GM19468 (cell line): ENCODE results near the gene SV2A.
"Not testable (repeated sequence)": the region's sequence is repeated elsewhere in the genome, so short reads cannot be mapped to it uniquely, and the experiment has no call there.

Experiments
- ATAC-seq: cut with Tn5 transposase; IDR thresholded peaks from one replicate; pipeline ENCODE4 v1.9.1; 2021; ENCODE audit warnings: mild to moderate bottlenecking, moderate library complexity, moderate number of reproducible peaks; ENCODE audit not compliant: unreplicated experiment; ENCODE audit errors: extremely low read depth

The SV2A gene

GRCh38 chr1:149917571-149918144 is at the start of gene SV2A:
Gene SV2A, minus strand, starts transcription at chr1:149917844. Its CDS starts 4,004 bp downstream, at chr1:149913840.
- ATAC-seq = no peak

GRCh38 chr1:149967041-149967440 is 49.4 kb upstream of the SV2A start:
- ATAC-seq = no peak

GRCh38 chr1:149966405-149966804 is 48.8 kb upstream of the SV2A start:
- no peak for ATAC-seq

GRCh38 chr1:149965440-149965839 is 47.8 kb upstream of the SV2A start:
- ATAC-seq = no peak

GRCh38 chr1:149963358-149963757 is 45.7 kb upstream of the SV2A start:
- ATAC-seq = no peak

- ATAC-seq = no peak
These were observed 45.1 kb upstream of the SV2A start for GRCh38 chr1:149962736-149963135.

- ATAC-seq = no peak
These were observed 44.5 kb upstream of the SV2A start for GRCh38 chr1:149962039-149962647.

- not testable (repeated sequence) for ATAC-seq
These were observed 39.9 kb upstream of the SV2A start for GRCh38 chr1:149957548-149957947.

GRCh38 chr1:149949911-149950310 is 32.3 kb upstream of the SV2A start:
- no peak for ATAC-seq

- no peak for ATAC-seq
These were observed 27.6 kb upstream of the SV2A start for GRCh38 chr1:149945206-149945605.

- ATAC-seq = no peak
These were observed 25.2 kb upstream of the SV2A start for GRCh38 chr1:149942885-149943284.

GRCh38 chr1:149942207-149942606 is 24.6 kb upstream of the SV2A start:
- ATAC-seq = no peak

- ATAC-seq = no peak
These were observed 22.8 kb upstream of the SV2A start for GRCh38 chr1:149940427-149940826.

GRCh38 chr1:149938668-149939003 is 21.0 kb upstream of the SV2A start:
- not testable (repeated sequence) for ATAC-seq

GRCh38 chr1:149937759-149938158 is 20.1 kb upstream of the SV2A start:
- ATAC-seq = no peak

GRCh38 chr1:149936992-149937705 is 19.5 kb upstream of the SV2A start:
- ATAC-seq = no peak

- ATAC-seq = no peak
These were observed 18.7 kb upstream of the SV2A start, which contains the start of gene MTMR11 for GRCh38 chr1:149936170-149936991. Gene MTMR11, minus strand, starts transcription at chr1:149936879. Its CDS starts 232 bp downstream, at chr1:149936647.

- ATAC-seq = no peak
These were observed 16.7 kb upstream of the SV2A start for GRCh38 chr1:149934356-149934755.

- ATAC-seq = no peak
These were observed 15.6 kb upstream of the SV2A start for GRCh38 chr1:149933208-149933607.

GRCh38 chr1:149932474-149932873 is 14.8 kb upstream of the SV2A start:
- no peak for ATAC-seq
